NCI-H2196 treated with DMSO at 0.1 percent for 48 hours (cell line): ENCODE data around the gene NFIB.

Experiments
- DNase-seq: peaks from one replicate; lab custom pipeline; 2025; ENCODE audit not compliant: unreplicated experiment; lab: John Stamatoyannopoulos, UW

NFIB gene

GRCh38 chr9:14158916-14159315 lies 155.0 kb downstream of the NFIB start:
- no peak for DNase-seq

- DNase-seq = no peak
Measured at GRCh38 chr9:14158136-14158813, 155.7 kb downstream of the NFIB start.

- DNase-seq = no peak
Measured at GRCh38 chr9:14157191-14157590, 156.8 kb downstream of the NFIB start.

GRCh38 chr9:14156046-14156445 lies 157.9 kb downstream of the NFIB start:
- no peak for DNase-seq

GRCh38 chr9:14155237-14155636 lies 158.7 kb downstream of the NFIB start:
- no peak for DNase-seq

- no peak for DNase-seq
Measured at GRCh38 chr9:14153310-14153720, 160.6 kb downstream of the NFIB start.

- DNase-seq = no peak
Measured at GRCh38 chr9:14151451-14151850, 162.5 kb downstream of the NFIB start.

- no peak for DNase-seq
Measured at GRCh38 chr9:14148501-14149103, 165.3 kb downstream of the NFIB start.

GRCh38 chr9:14147738-14148137 lies 166.2 kb downstream of the NFIB start:
- DNase-seq = no peak

- DNase-seq = no peak
Measured at GRCh38 chr9:14146201-14146874, 167.6 kb downstream of the NFIB start.

GRCh38 chr9:14144215-14144614 lies 169.7 kb downstream of the NFIB start:
- DNase-seq = no peak

- no peak for DNase-seq
Measured at GRCh38 chr9:14141699-14142098, 172.2 kb downstream of the NFIB start.

GRCh38 chr9:14140096-14140697 lies 173.7 kb downstream of the NFIB start:
- no peak for DNase-seq

GRCh38 chr9:14139287-14139686 lies 174.7 kb downstream of the NFIB start:
- no peak for DNase-seq

- no peak for DNase-seq
Measured at GRCh38 chr9:14136646-14137370, 177.1 kb downstream of the NFIB start.

GRCh38 chr9:14136047-14136635 lies 177.8 kb downstream of the NFIB start:
- DNase-seq = no peak

GRCh38 chr9:14135421-14135820 lies 178.5 kb downstream of the NFIB start:
- DNase-seq = no peak

GRCh38 chr9:14133394-14133793 lies 180.5 kb downstream of the NFIB start:
- DNase-seq = no peak

GRCh38 chr9:14132775-14133174 lies 181.2 kb downstream of the NFIB start:
- no peak for DNase-seq

- peak; percentile 26 for DNase-seq
Measured at GRCh38 chr9:14131356-14132088, 182.4 kb downstream of the NFIB start.
